GM06990 (cell line): Measurements from ENCODE around the gene INO80B.
A peak's percentile ranks its signal among the peaks of the same experiment; 100 is the strongest.

ENCODE experiments used
- DNase-seq: peaks from one replicate; pipeline ENCODE4 v3.0.0-alpha.2; 2011; ENCODE audit not compliant: insufficient read length; ENCODE audit errors: extremely low read depth
- H3K27me3 ChIP-seq: replicated peaks from 2 replicates; pipeline ENCODE4 v1.6.0; 2011; ENCODE audit warnings: low read length; ENCODE audit not compliant: control insufficient read depth, insufficient read depth
- H3K36me3 ChIP-seq: 2 replicates; pipeline ENCODE4 v1.5.1; 2011; ENCODE audit warnings: low read length; ENCODE audit not compliant: control insufficient read depth, insufficient read depth
- H3K4me3 ChIP-seq: replicated peaks from 2 replicates; pipeline ENCODE4 v1.5.1; 2011; ENCODE audit warnings: low read depth, mild to moderate bottlenecking, control low read depth, low read length
- TF ChIP-seq, protein P1 (sequence below): IDR thresholded peaks from 2 replicates; pipeline ENCODE4 v1.5.1; 2011; ENCODE audit warnings: low read length, control low read depth, mild to moderate bottlenecking, inconsistent platforms; ENCODE audit not compliant: insufficient read depth, poor library complexity, severe bottlenecking

Gene INO80B

DNA sequence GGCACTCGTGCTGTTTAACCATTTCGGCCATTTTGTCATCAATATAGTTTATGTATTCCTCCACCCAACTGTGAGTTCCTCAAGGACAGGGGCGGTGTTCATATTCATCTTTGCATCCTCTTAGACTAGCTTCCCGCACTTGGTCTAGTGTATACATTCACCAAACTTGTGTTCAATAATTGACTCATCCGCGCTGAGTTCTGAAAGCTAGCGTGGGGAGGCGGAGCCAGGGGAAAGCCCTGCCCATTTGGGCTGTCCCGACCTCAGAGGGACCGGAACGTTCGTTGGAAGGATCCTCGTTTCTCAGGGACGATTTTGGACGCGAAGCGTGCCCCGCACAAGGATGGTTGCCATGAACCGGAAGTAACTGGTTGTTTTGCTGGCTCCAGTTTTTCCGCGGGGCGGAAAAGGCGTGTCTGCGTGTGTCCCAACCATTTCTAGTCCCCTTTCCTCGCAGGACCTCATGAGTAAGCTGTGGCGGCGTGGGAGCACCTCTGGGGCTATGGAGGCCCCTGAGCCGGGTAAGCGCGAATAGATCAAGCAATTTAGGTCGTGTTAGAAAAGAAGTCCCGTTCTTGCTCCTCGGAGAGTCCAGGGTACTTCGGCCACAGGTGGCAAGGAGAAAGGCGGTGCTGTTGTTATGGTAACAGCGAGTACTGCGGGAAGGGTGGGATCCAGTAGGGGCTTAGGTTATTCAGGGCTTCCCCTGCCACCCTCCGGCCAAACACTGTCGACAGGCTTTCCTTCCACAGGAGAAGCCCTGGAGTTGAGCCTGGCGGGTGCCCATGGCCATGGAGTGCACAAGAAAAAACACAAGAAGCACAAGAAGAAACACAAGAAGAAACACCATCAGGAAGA lies at the start of gene INO80B:
INO80B (plus strand) TSS at position 434 of the 858 bp plus-strand sequence; CDS start at position 464, 30 bp downstream.
- peak; percentile 95 for DNase-seq
- no peaks in the 10 kb centered on the region for H3K36me3 ChIP-seq
- TF ChIP-seq, protein P1, sequence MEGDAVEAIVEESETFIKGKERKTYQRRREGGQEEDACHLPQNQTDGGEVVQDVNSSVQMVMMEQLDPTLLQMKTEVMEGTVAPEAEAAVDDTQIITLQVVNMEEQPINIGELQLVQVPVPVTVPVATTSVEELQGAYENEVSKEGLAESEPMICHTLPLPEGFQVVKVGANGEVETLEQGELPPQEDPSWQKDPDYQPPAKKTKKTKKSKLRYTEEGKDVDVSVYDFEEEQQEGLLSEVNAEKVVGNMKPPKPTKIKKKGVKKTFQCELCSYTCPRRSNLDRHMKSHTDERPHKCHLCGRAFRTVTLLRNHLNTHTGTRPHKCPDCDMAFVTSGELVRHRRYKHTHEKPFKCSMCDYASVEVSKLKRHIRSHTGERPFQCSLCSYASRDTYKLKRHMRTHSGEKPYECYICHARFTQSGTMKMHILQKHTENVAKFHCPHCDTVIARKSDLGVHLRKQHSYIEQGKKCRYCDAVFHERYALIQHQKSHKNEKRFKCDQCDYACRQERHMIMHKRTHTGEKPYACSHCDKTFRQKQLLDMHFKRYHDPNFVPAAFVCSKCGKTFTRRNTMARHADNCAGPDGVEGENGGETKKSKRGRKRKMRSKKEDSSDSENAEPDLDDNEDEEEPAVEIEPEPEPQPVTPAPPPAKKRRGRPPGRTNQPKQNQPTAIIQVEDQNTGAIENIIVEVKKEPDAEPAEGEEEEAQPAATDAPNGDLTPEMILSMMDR = no peak
- H3K4me3 ChIP-seq = peak within 1 kb of the TSS; percentile 87
- H3K27me3 ChIP-seq = no peaks in the 10 kb centered on the region

DNA sequence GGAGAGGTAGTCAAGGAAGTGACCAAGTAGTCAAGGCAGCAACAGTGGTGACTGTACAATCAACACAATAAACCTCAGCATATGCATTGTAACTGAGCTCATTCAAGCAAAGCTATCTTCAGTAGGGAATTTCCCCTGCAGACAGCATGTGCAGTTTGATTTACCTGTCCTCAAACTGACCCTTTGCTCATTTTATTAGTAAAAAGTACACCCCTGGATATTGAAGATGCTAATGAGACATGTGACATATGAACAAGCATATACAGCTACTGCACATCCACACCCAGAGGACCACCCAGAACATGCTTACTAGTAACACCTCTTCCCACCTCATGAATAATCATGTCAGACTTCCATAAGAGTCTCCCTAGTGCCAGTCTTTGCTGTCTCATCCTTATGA lies 48.9 kb upstream of the INO80B start:
- peak; percentile 35 for DNase-seq
- Histone ChIP-seq H3K27me3 (no peaks in the 10 kb centered on the region), H3K36me3 (no peaks in the 10 kb centered on the region), H3K4me3 (no peak overlapping the region)
- TF ChIP-seq, protein P1 = no peak

DNA sequence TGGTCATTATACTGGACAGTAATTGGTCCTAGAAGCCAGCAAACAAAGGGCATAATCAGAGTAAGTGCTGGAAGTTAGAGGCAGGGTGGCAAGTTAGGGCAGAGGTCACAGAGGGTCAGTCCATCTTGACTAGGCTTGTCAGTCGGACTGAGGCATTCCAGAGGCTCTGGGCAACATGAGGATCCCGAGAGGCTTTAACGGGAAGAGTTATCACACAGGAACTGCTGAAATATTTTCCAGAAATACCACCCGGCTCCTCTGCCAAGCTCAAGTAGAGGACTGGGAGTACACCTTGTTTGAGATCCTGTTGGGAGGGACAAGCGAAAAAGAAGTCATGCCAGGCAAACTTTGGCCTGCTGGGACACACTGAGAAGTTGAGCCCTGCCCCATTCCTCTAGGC lies 47.2 kb upstream of the INO80B start:
- no peak for DNase-seq
- no peak overlapping the region for H3K4me3 ChIP-seq
- TF ChIP-seq, protein P1 = no peak
- no peaks in the 10 kb centered on the region for H3K36me3 ChIP-seq
- H3K27me3 ChIP-seq = no peaks in the 10 kb centered on the region

DNA sequence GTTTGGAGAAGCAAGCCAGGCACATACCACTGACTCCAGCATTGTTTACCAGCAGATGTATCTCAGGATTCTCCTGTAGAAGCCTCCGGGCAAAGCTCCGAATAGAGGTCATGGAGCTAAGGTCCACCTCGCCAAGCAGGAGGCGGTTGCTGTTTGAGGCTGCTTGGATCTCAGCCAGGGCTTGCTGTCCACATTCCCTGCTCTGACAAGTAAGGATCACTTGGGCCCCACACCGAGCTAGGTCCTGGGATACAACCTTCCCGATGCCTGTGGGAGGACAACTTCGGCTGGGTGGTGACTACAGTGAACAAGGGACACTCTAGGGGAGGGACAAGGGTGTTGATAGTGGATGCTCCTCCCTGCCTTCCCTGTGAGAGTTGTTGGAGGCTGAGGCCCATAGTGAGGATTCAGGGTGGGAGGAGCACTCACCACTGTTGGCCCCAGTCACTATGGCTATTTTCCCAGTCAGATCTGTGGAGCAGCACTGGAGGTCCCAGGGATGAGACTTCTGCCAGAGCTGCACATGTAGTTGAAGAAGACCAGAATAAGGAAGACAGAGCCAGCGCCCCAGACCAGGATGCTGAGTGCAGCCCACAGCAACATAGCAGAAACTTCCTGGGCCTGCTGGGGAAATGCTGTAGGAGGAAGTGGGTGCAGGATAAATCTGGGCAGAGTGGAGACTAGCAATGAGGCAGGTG lies 41.7 kb upstream of the INO80B start:
- no peaks in the 10 kb centered on the region for H3K36me3 ChIP-seq
- H3K27me3 ChIP-seq = no peaks in the 10 kb centered on the region
- TF ChIP-seq, protein P1 = no peak
- no peak for DNase-seq
- H3K4me3 ChIP-seq = no peak overlapping the region

DNA sequence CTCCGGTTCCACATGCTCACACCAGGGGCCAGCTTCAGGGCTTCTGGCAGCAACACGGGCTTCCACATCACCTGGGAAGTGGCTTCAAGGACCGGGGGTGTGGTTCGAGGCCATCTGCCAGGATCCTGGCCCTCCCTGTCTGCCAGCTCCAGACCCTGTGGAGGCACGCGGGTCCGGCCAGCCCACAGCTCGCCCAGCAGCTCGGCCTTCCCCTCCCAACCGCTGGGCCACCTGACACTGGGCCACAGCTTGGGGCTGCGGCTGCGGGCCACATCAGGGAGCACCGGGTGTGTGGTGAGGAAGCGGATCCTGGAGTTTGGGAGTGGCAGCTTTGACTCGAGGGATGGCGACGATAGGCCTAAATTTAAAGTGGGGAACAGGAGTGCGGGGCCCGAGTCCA lies 40.4 kb upstream of the INO80B start:
- H3K36me3 ChIP-seq = no peaks in the 10 kb centered on the region
- H3K4me3 ChIP-seq = no peak overlapping the region
- no peaks in the 10 kb centered on the region for H3K27me3 ChIP-seq
- DNase-seq = no peak
- TF ChIP-seq, protein P1 = no peak
